ENCODE measurements around the gene CREB5. TPM values are rescaled to one million over a fixed set of nuclear protein-coding genes. Genes with fewer than 3 reads are reported as not detected.

The CREB5 gene
- total RNA-seq, 2 experiments from 2014 or later, result 0.19 to 0.22 TPM

DNA sequence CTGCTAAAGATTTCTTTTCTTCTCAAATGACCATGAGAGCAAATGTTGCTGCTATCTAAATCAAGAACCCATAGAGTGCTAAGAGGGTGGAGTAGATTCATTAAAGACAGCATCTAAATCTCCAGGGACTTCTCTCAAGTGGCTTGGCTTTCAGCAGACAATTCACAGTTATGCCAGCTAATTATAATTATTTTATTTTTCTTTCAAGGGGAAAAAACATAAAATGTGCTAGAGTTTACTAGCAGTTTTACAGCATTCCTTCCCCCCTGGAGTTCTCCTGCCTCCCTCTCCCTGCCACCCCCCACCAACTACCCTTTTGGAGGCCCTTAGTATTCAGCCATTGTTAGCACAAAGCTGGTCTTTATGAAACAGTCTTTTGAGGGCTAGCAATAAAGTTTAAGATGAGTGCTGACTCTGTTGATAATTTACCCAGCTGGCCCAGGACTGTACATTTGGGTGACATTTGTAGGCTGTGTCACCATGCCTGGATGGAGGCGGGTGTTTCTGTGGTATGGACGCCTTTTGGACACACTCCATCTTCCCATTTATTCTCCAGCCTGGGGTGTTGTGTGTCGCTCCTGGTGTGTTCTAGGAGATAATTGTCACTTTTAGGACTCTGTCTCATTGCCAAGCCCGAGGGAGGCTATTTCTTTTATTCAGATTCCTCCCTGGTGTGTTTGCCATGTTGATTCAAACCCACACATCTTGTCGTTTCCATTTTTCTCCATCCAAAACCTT, 160.2 kb downstream of the CREB5 start:
- Mint-ChIP-seq H3K9me3 (no peaks in the 10 kb centered on the region), H3K36me3 (ENCODE audit: low read depth) (no peaks in the 10 kb centered on the region), H3K4me1 (ENCODE audit: low read depth) (no peaks in the 10 kb centered on the region), H3K27ac (no peak overlapping the region), H3K4me3 (no peak overlapping the region), H3K27me3 (peaks cover 11% of the 10 kb centered on the region)
- intact Hi-C loops (cut with DNase I, micrococcal nuclease), result no loop called here
- H3K4me3 ChIP-seq (ENCODE audit: low read length), result no peak overlapping the region
- no peak for DNase-seq
- ChIA-PET POLR2A (no interaction called here), CTCF (no interaction called here)
- TF ChIP-seq, protein P1, sequence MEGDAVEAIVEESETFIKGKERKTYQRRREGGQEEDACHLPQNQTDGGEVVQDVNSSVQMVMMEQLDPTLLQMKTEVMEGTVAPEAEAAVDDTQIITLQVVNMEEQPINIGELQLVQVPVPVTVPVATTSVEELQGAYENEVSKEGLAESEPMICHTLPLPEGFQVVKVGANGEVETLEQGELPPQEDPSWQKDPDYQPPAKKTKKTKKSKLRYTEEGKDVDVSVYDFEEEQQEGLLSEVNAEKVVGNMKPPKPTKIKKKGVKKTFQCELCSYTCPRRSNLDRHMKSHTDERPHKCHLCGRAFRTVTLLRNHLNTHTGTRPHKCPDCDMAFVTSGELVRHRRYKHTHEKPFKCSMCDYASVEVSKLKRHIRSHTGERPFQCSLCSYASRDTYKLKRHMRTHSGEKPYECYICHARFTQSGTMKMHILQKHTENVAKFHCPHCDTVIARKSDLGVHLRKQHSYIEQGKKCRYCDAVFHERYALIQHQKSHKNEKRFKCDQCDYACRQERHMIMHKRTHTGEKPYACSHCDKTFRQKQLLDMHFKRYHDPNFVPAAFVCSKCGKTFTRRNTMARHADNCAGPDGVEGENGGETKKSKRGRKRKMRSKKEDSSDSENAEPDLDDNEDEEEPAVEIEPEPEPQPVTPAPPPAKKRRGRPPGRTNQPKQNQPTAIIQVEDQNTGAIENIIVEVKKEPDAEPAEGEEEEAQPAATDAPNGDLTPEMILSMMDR (IDR thresholded peaks at IDR 0.05), result no peak
- no peaks in the 10 kb centered on the region for H3K4me1 ChIP-seq (ENCODE audit: insufficient read depth, low read length)
- H3K27me3 ChIP-seq (ENCODE audit: control insufficient read depth in 1 of 2, insufficient read depth in 2 of 2, low read length in 2 of 2), result peaks cover 0 to 7% of the 10 kb centered on the region in 2 experiments
- H3K9me3 ChIP-seq (ENCODE audit: control insufficient read depth in 1 of 2, insufficient read depth in 1 of 2, low read length in 2 of 2), result peaks cover 0 to 7% of the 10 kb centered on the region in 2 experiments
- no peak overlapping the region for H3K27ac ChIP-seq (ENCODE audit: low read depth in 1 of 2, low read length in 2 of 2)
- no peaks in the 10 kb centered on the region for H3K36me3 ChIP-seq (ENCODE audit: insufficient read depth, low read length)
- ATAC-seq (ENCODE audit: poor library complexity), result no peak

DNA sequence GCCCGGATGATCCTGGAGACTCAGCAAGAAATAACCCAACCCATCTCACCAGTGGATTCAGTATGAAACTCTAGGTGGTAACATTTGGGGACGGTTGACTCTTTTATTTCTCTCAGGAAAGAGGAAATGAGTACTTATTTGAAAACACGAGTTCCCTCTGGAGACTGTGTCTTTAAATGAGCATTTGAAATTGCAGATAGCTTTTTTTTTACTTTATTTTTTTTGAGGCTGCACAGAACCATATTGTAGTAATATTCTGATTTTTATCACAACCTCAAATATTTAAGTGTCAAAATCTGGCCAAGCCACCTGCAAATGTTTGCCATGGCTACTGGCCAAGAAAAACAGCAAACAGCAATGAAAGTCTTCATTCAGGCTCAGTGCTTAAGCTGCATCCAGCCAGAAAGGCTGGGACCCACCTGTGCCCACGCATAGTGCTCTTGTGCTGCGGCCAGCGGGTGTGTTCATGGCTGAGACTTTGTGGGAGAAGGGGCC, 160.8 kb downstream of the CREB5 start:
- Mint-ChIP-seq H3K9me3 (no peaks in the 10 kb centered on the region), H3K36me3 (ENCODE audit: low read depth) (no peaks in the 10 kb centered on the region), H3K27me3 (peaks cover 11% of the 10 kb centered on the region), H3K4me1 (ENCODE audit: low read depth) (no peaks in the 10 kb centered on the region), H3K4me3 (no peak overlapping the region), H3K27ac (no peak overlapping the region)
- CTCF ChIA-PET, result no interaction called here
- TF ChIP-seq, protein P1 (IDR thresholded peaks at IDR 0.05), result no peak
- Histone ChIP-seq H3K9me3 (ENCODE audit: control insufficient read depth in 1 of 2, insufficient read depth in 1 of 2, low read length in 2 of 2) (peaks cover 0 to 7% of the 10 kb centered on the region in 2 experiments), H3K36me3 (ENCODE audit: insufficient read depth, low read length) (no peaks in the 10 kb centered on the region), H3K4me3 (ENCODE audit: low read length) (no peak overlapping the region), H3K27ac (ENCODE audit: low read depth in 1 of 2, low read length in 2 of 2) (no peak overlapping the region), H3K27me3 (ENCODE audit: control insufficient read depth in 1 of 2, insufficient read depth in 2 of 2, low read length in 2 of 2) (peaks cover 0 to 7% of the 10 kb centered on the region in 2 experiments), H3K4me1 (ENCODE audit: insufficient read depth, low read length) (no peaks in the 10 kb centered on the region)
- ATAC-seq (ENCODE audit: poor library complexity), result no peak
- POLR2A ChIA-PET, result no interaction called here
- intact Hi-C loops (cut with DNase I, micrococcal nuclease), result no loop called here
- no peak for DNase-seq

DNA sequence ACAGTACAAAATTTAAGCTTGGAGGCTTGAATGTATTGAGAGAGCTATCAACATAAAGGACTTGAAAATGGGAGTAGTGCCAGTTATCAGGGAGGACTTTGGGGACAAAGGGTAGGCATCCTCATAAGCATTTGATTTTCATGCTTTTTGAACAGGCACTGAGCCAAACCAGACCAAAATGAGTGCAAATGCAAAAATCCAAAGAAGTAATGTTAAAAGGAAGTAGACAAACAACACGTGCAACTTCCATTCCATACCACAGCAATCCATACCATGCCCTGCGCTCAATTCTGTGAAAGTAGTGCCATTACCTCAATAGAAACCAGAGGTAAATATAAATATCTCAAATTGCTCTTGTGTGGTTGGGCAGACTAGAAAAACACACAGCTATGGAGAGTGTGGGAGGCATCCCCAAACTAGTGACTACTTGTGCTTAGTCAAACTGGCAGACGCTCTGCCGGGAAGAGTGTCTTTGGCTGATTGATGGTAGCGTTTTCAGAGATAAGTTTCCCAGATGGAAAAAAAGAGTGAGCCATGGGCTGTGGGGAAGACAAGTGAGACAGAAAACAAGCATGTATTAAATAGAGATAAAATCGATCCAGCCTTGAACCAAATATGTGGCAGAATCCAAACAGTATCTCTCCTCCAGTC, 161.5 kb downstream of the CREB5 start:
- Mint-ChIP-seq H3K9me3 (no peaks in the 10 kb centered on the region), H3K27me3 (peaks cover 11% of the 10 kb centered on the region), H3K27ac (no peak overlapping the region), H3K4me3 (no peak overlapping the region), H3K36me3 (ENCODE audit: low read depth) (no peaks in the 10 kb centered on the region), H3K4me1 (ENCODE audit: low read depth) (no peaks in the 10 kb centered on the region)
- Histone ChIP-seq H3K4me3 (ENCODE audit: low read length) (no peak overlapping the region), H3K36me3 (ENCODE audit: insufficient read depth, low read length) (no peaks in the 10 kb centered on the region), H3K4me1 (ENCODE audit: insufficient read depth, low read length) (no peaks in the 10 kb centered on the region), H3K27me3 (ENCODE audit: control insufficient read depth in 1 of 2, insufficient read depth in 2 of 2, low read length in 2 of 2) (peaks cover 0 to 7% of the 10 kb centered on the region in 2 experiments), H3K9me3 (ENCODE audit: control insufficient read depth in 1 of 2, insufficient read depth in 1 of 2, low read length in 2 of 2) (peaks cover 0 to 7% of the 10 kb centered on the region in 2 experiments), H3K27ac (ENCODE audit: low read depth in 1 of 2, low read length in 2 of 2) (no peak overlapping the region)
- ATAC-seq (ENCODE audit: poor library complexity) (no peak), DNase-seq (no peak)
- ChIA-PET POLR2A (no interaction called here), CTCF (no interaction called here)
- TF ChIP-seq, protein P1 (IDR thresholded peaks at IDR 0.05), result no peak
- intact Hi-C loops (cut with DNase I, micrococcal nuclease), result no loop called here
